ENCODE data around the gene TNRC6C. TPM values are rescaled to one million over a fixed set of nuclear protein-coding genes. Genes with fewer than 3 reads are reported as not detected.
"Not testable (repeated sequence)": the region's sequence is repeated elsewhere in the genome, so short reads cannot be mapped to it uniquely, and the experiment has no call there.

TNRC6C gene
- total RNA-seq, 2 experiments from 2014 or later = 10.9 to 15.6 TPM

DNA sequence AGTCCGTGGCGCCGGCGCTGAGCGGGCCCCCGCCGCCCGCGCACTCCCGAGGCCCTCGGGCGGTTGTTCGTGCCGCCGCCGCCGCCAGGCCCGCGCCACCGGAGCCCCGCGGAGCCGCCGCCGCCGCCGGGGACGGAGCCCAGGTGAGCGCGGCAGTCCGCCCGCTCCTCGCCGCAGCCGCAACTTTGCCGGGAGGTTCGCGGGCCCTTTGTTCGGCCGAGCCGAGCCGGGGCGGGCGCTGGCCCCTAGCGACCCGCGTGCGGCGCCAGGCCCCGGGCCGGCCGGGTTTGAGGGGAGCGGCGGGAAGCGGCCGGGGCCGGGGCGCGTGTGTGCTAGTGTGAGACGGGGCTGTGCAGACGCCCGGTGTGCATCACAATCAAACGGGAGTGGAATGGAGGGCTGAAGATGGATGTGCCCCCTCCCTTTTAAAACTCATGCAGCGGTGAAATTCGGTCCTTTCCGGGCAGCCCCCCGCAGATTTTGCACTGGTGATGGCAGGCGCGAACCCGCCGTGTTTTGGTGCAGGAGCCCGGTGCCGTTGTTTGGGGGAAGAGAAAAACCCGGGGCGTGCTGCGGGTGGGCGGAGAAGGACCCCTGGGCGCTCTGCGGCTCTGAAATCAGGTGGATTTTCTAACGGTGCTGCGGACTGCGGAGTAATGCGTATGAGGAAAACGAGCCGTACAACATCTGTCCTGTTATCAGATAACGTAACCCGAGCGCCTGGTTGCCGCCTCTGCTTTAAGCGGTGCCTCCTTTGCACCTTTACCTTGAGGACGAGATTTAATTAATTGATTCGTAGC lies 823 bp downstream of the TNRC6C start:
- Mint-ChIP-seq H3K36me3 (peaks cover 2% of the 10 kb centered on the region), H3K27me3 (no peaks in the 10 kb centered on the region), H3K4me3 (peak overlapping the region; percentile 84), H3K9me3 (no peaks in the 10 kb centered on the region), H3K4me1 (ENCODE audit: low read depth) (peaks cover 47% of the 10 kb centered on the region), H3K27ac (peak overlapping the region; percentile 63)
- DNase-seq = peak; percentile 47
- ChIA-PET CTCF (no interaction called here), POLR2A (interaction anchor here (1.4 to 2.3 kb wide), 3 partner anchors 18 to 175 kb away, joined by 5 to 12 read pairs (median 10); no protein-coding TSS in a partner anchor)
- intact Hi-C loops (cut with micrococcal nuclease) = loop anchor here (2.0 to 5.0 kb wide), 3 partner anchors 77 to 187 kb away; no protein-coding TSS in a partner anchor

DNA sequence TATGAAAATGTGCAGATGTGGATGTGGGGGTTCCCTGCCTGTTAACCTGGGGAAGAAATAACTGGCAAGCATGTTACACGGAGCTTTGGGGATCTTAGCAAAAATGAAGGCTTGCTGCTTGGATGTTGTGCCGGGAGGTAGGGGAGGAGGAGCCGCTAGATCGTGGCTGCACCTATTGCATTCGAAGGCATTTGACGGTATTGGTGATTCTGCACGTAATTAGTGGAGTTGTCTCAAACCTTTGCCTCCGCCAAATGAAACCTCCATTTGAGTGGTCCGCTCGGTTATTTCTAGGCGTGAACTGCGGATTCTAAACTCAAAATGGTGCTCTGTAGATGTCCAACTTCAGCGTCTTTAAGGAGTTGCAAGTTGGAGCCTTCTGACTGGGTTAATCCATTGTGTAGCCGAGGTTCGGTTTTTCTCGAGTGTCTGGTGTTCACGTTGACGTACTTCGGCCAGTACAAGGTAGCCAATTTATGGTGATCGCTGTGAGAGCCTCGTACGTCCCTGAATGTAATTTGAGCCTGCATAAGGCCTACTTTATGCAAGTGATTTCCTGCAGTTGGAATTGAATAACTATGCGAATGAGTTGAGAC lies 1.5 kb downstream of the TNRC6C start:
- DNase-seq = peak; percentile 54
- ChIA-PET POLR2A (interaction anchor here (0.6 to 1.4 kb wide), 2 partner anchors 10 to 570 kb away, joined by 3 read pairs; no protein-coding TSS in a partner anchor), CTCF (no interaction called here)
- H3K4me1 Mint-ChIP-seq (ENCODE audit: low read depth) = peaks cover 54% of the 10 kb centered on the region
- no peaks in the 10 kb centered on the region for H3K9me3 Mint-ChIP-seq
- peak overlapping the region; percentile 84 for H3K4me3 Mint-ChIP-seq
- peak overlapping the region; percentile 63 for H3K27ac Mint-ChIP-seq
- peaks cover 2% of the 10 kb centered on the region for H3K36me3 Mint-ChIP-seq
- intact Hi-C loops (cut with micrococcal nuclease) = loop anchor here (2.0 to 5.0 kb wide), 5 partner anchors 37 to 187 kb away; no protein-coding TSS in a partner anchor
- no peaks in the 10 kb centered on the region for H3K27me3 Mint-ChIP-seq

DNA sequence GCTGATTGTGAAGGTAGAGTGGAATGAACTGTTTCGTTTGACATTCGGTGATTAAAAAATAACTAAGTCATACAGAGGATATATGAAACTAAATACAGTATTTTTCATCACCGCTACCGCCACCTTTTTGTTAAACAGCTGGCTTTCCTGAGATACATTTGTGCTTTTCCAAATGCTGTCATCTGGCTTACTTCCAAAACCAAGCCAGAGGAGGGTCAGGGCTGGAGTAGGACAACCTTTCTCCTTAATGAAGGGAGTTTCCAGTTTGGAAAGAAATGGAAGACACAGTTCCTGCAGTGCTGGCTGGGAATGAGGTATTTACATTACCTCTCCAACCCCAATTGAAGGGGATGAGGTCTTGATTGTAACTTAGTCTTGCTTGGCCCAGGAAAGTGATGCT lies 3.2 kb downstream of the TNRC6C start:
- intact Hi-C loops (cut with micrococcal nuclease) = loop anchor here (5.0 kb wide), 2 partner anchors 36 to 51 kb away; no protein-coding TSS in a partner anchor
- ChIA-PET CTCF (interaction anchor here (1.6 kb wide), 1 partner anchor 51 kb away, joined by 5 read pairs; no protein-coding TSS in a partner anchor), POLR2A (no interaction called here)
- DNase-seq = no peak
- H3K9me3 Mint-ChIP-seq = no peaks in the 10 kb centered on the region
- H3K36me3 Mint-ChIP-seq = peaks cover 2% of the 10 kb centered on the region
- peaks cover 71% of the 10 kb centered on the region for H3K4me1 Mint-ChIP-seq (ENCODE audit: low read depth)
- no peak overlapping the region for H3K27ac Mint-ChIP-seq
- peak overlapping the region; percentile 25 for H3K4me3 Mint-ChIP-seq
- H3K27me3 Mint-ChIP-seq = no peaks in the 10 kb centered on the region

- ChIA-PET CTCF (interaction anchor here (1.4 to 1.6 kb wide), 2 partner anchors 51 to 189 kb away, joined by 3 to 5 read pairs; no protein-coding TSS in a partner anchor), POLR2A (no interaction called here)
- DNase-seq = no peak
- no peaks in the 10 kb centered on the region for H3K9me3 Mint-ChIP-seq
- H3K27me3 Mint-ChIP-seq = no peaks in the 10 kb centered on the region
- no peak overlapping the region for H3K27ac Mint-ChIP-seq
- no peak overlapping the region for H3K4me3 Mint-ChIP-seq
- intact Hi-C loops (cut with micrococcal nuclease) = loop anchor here (5.0 kb wide), 2 partner anchors 35 to 50 kb away; no protein-coding TSS in a partner anchor
- peaks cover 68% of the 10 kb centered on the region for H3K4me1 Mint-ChIP-seq (ENCODE audit: low read depth)
- peaks cover 2% of the 10 kb centered on the region for H3K36me3 Mint-ChIP-seq
Measured at GRCh38 chr17:77962348-77962747, 3.8 kb downstream of the TNRC6C start.

GRCh38 chr17:77963441-77963840 lies 4.9 kb downstream of the TNRC6C start:
- no peaks in the 10 kb centered on the region for H3K9me3 Mint-ChIP-seq
- peak overlapping the region; percentile 4 for H3K4me3 Mint-ChIP-seq
- peaks cover 63% of the 10 kb centered on the region for H3K4me1 Mint-ChIP-seq (ENCODE audit: low read depth)
- H3K27ac Mint-ChIP-seq = no peak overlapping the region
- H3K27me3 Mint-ChIP-seq = no peaks in the 10 kb centered on the region
- H3K36me3 Mint-ChIP-seq = no peaks in the 10 kb centered on the region
- ChIA-PET CTCF (interaction anchor here (1.1 to 1.4 kb wide), 4 partner anchors 42 to 190 kb away, joined by 3 to 9 read pairs (median 4); no protein-coding TSS in a partner anchor), POLR2A (no interaction called here)
- intact Hi-C loops (cut with micrococcal nuclease) = loop anchor here (5.0 kb wide), 2 partner anchors 34 to 49 kb away; no protein-coding TSS in a partner anchor
- DNase-seq = peak; percentile 34

DNA sequence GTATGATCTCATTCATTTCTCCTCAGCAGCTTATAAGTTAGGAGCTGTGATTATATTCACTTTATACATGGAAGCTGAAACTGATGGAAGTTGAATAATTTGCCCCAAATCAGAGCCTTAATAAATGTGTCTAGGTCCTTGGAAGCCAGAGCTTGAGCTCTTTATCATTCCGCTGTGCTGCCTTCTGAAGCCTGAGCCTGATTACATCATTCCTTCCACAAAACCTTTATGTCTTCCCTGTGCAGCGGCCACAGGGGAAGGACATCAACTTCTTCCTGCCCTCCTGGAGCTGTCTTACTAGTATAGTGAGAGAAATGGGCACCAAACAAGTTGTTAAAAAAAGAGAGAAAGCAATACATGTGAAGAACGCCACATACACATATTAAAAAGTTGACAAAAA lies 6.8 kb downstream of the TNRC6C start:
- Mint-ChIP-seq H3K4me3 (no peak overlapping the region), H3K27me3 (no peaks in the 10 kb centered on the region), H3K9me3 (no peaks in the 10 kb centered on the region), H3K27ac (no peak overlapping the region), H3K36me3 (no peaks in the 10 kb centered on the region), H3K4me1 (ENCODE audit: low read depth) (peaks cover 69% of the 10 kb centered on the region)
- intact Hi-C loops (cut with micrococcal nuclease) = no loop called here
- ChIA-PET POLR2A (no interaction called here), CTCF (interaction anchor here (1.4 to 1.5 kb wide), 2 partner anchors 48 to 54 kb away, joined by 5 to 10 read pairs; no protein-coding TSS in a partner anchor)
- DNase-seq = no peak

DNA sequence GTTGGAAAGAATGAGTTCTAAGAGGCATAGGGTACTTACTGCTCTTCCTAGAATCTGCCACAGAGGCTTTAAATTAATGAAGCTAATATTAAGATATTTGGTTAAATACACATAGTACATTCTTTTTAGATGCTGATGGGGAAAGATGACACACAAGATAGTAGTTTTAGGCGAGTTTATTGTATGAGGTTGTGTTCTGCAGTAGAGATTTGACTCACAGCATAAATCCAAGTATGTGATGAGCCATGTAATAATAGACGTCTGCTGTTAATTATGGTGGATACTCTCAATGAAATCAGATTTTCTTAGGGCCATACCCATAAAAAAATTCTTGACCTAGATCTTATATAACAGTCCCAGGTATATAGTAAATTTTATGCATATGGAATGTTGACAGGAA lies 8.0 kb downstream of the TNRC6C start:
- Mint-ChIP-seq H3K27me3 (no peaks in the 10 kb centered on the region), H3K9me3 (no peaks in the 10 kb centered on the region), H3K36me3 (no peaks in the 10 kb centered on the region), H3K4me3 (no peak overlapping the region), H3K27ac (no peak overlapping the region), H3K4me1 (ENCODE audit: low read depth) (peaks cover 67% of the 10 kb centered on the region)
- ChIA-PET CTCF (interaction anchor here (1.0 kb wide), 1 partner anchor 8 kb away, joined by 4 read pairs; the partner anchor contains the start of gene TNRC6C), POLR2A (no interaction called here)
- DNase-seq = no peak
- intact Hi-C loops (cut with micrococcal nuclease) = no loop called here

- H3K4me1 Mint-ChIP-seq (ENCODE audit: low read depth) = peaks cover 60% of the 10 kb centered on the region
- H3K4me3 Mint-ChIP-seq = no peak overlapping the region
- CTCF ChIA-PET = interaction anchor here (0.6 kb wide), 1 partner anchor 51 kb away, joined by 4 read pairs; no protein-coding TSS in a partner anchor
- H3K27me3 Mint-ChIP-seq = no peaks in the 10 kb centered on the region
- H3K9me3 Mint-ChIP-seq = no peaks in the 10 kb centered on the region
- H3K36me3 Mint-ChIP-seq = no peaks in the 10 kb centered on the region
- intact Hi-C loops (cut with micrococcal nuclease) = no loop called here
- no peak overlapping the region for H3K27ac Mint-ChIP-seq
- DNase-seq = no peak
- POLR2A ChIA-PET = no interaction called here
Measured at GRCh38 chr17:77968788-77969187, 10.3 kb downstream of the TNRC6C start.

GRCh38 chr17:77972271-77972670 lies 13.8 kb downstream of the TNRC6C start:
- H3K4me1 Mint-ChIP-seq (ENCODE audit: low read depth) = peaks cover 55% of the 10 kb centered on the region
- H3K27ac Mint-ChIP-seq; H3K36me3 Mint-ChIP-seq; H3K27me3 Mint-ChIP-seq; intact Hi-C loops (cut with micrococcal nuclease); H3K9me3 Mint-ChIP-seq; H3K4me3 Mint-ChIP-seq; DNase-seq: not testable (repeated sequence)
- ChIA-PET CTCF (interaction anchor here (0.9 to 1.1 kb wide), 2 partner anchors 41 to 42 kb away, joined by 3 read pairs; no protein-coding TSS in a partner anchor), POLR2A (interaction anchor here (3.1 kb wide), 1 partner anchor 14 kb away, joined by 15 read pairs; the partner anchor contains the start of gene TNRC6C)

GRCh38 chr17:77973953-77974352 lies 15.4 kb downstream of the TNRC6C start:
- intact Hi-C loops (cut with micrococcal nuclease) = no loop called here
- peaks cover 57% of the 10 kb centered on the region for H3K4me1 Mint-ChIP-seq (ENCODE audit: low read depth)
- DNase-seq = no peak
- no peak overlapping the region for H3K4me3 Mint-ChIP-seq
- H3K27me3 Mint-ChIP-seq = no peaks in the 10 kb centered on the region
- ChIA-PET CTCF (interaction anchor here (1.0 to 1.4 kb wide), 2 partner anchors 43 to 52 kb away, joined by 3 read pairs; no protein-coding TSS in a partner anchor), POLR2A (interaction anchor here (0.9 kb wide), 1 partner anchor 16 kb away, joined by 3 read pairs; no protein-coding TSS in a partner anchor)
- H3K36me3 Mint-ChIP-seq = no peaks in the 10 kb centered on the region
- H3K9me3 Mint-ChIP-seq = no peaks in the 10 kb centered on the region
- no peak overlapping the region for H3K27ac Mint-ChIP-seq

DNA sequence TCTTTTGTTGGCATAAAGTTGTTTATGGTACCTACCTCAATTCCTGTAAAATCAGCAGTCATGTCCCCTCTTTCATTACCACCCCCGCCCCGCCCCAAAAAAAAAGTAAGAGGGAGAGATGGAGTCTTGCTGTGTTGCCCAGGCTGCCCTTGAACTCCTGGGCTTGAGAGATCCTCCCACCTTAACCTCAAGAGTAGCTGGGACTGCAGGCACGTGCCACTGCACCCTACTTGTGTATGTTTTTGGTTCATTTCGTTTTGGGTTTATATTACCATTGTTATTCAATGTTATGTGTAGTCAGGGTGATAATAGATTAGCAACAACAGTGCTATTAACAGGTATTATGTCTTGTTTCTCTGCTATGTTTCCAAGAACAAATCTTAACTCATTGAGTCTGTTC lies 15.9 kb downstream of the TNRC6C start:
- H3K27me3 Mint-ChIP-seq = no peaks in the 10 kb centered on the region
- ChIA-PET POLR2A (interaction anchor here (0.9 kb wide), 1 partner anchor 17 kb away, joined by 3 read pairs; no protein-coding TSS in a partner anchor), CTCF (no interaction called here)
- no peaks in the 10 kb centered on the region for H3K9me3 Mint-ChIP-seq
- peaks cover 57% of the 10 kb centered on the region for H3K4me1 Mint-ChIP-seq (ENCODE audit: low read depth)
- no peaks in the 10 kb centered on the region for H3K36me3 Mint-ChIP-seq
- H3K4me3 Mint-ChIP-seq = no peak overlapping the region
- H3K27ac Mint-ChIP-seq = no peak overlapping the region
- intact Hi-C loops (cut with micrococcal nuclease) = no loop called here
- DNase-seq = no peak

- CTCF ChIA-PET; H3K9me3 Mint-ChIP-seq; H3K4me3 Mint-ChIP-seq; DNase-seq; H3K27ac Mint-ChIP-seq; POLR2A ChIA-PET; H3K36me3 Mint-ChIP-seq; intact Hi-C loops (cut with micrococcal nuclease); H3K27me3 Mint-ChIP-seq: not testable (repeated sequence)
- H3K4me1 Mint-ChIP-seq (ENCODE audit: low read depth) = peaks cover 18% of the 10 kb centered on the region
Measured at GRCh38 chr17:77982430-77982829, 23.9 kb downstream of the TNRC6C start.
